Neural cell (in vitro differentiated cells): ENCODE measurements around the gene CIAPIN1.

Experiments
- CTCF ChIP-seq: fragments of 450-650 bp; IDR thresholded peaks from 2 replicates; pipeline ENCODE4 v1.5.1; 2014; ENCODE audit warnings: antibody characterized with exemption, mild to moderate bottlenecking, moderate library complexity; ENCODE audit not compliant: poor library complexity, severe bottlenecking
- MXI1 ChIP-seq: fragments of 450-650 bp; conservative IDR thresholded peaks from 2 replicates; pipeline ENCODE4 v1.6.1; 2014; ENCODE audit warnings: antibody characterized with exemption, mild to moderate bottlenecking; ENCODE audit not compliant: poor library complexity, severe bottlenecking
- POLR2AphosphoS5 ChIP-seq: IDR thresholded peaks from 2 replicates; pipeline ENCODE4 v1.6.1; 2012

- TF ChIP-seq CTCF (no peak), POLR2AphosphoS5 (no peak), MXI1 (no peak)
Observed at GRCh38 chr16:57479976-57480753, 33.0 kb upstream of the CIAPIN1 start.
